ENCODE data around the gene ARID1B. TPM values are rescaled to one million over a fixed set of nuclear protein-coding genes. Genes with fewer than 3 reads are reported as not detected.

ARID1B gene
- total and polyA plus RNA-seq, 7 experiments from 2014 or later = 17.5 to 164 (median 139) TPM

GRCh38 chr6:156917213-156917612, 140.0 kb downstream of the ARID1B start:
- Mint-ChIP-seq H3K27me3 (no peaks in the 10 kb centered on the region), H3K9me3 (no peaks in the 10 kb centered on the region), H3K4me1 (peaks cover 28 to 81% (median 75%) of the 10 kb centered on the region in 7 donors), H3K4me3 (peak overlapping the region in 4 of 10 donors; percentile 4 to 11 (median 6)), H3K27ac (peak overlapping the region in 5 of 9 donors; percentile 15 to 82 (median 41)), H3K36me3 (peaks cover 0 to 20% (median 8%) of the 10 kb centered on the region in 5 donors)
- Histone ChIP-seq H3K36me3 (ENCODE audit: control insufficient read depth in 2 of 3, insufficient read depth in 3 of 3, low read length in 3 of 3) (no peaks in the 10 kb centered on the region), H3K4me3 (ENCODE audit: low read length) (no peak overlapping the region), H3K9me3 (ENCODE audit: control insufficient read depth in 2 of 3, low read length in 3 of 3) (no peaks in the 10 kb centered on the region), H3K27ac (ENCODE audit: low read depth, low read length) (no peak overlapping the region), H3K4me1 (ENCODE audit: control insufficient read depth in 2 of 2, insufficient read depth in 2 of 2, low read length in 2 of 2) (peaks cover 4 to 13% of the 10 kb centered on the region in 2 donors), H3K27me3 (ENCODE audit: control insufficient read depth in 2 of 2, insufficient read depth in 2 of 2, low read length in 2 of 2) (no peaks in the 10 kb centered on the region)
- ATAC-seq (no peak), DNase-seq (no peak)
- POLR2A ChIA-PET = no interaction called here
- CTCF ChIA-PET = no interaction called here
- intact Hi-C loops (cut with micrococcal nuclease) = no loop called here

GRCh38 chr6:156918647-156919046, 141.5 kb downstream of the ARID1B start:
- H3K27ac ChIP-seq (ENCODE audit: low read depth, low read length) = no peak overlapping the region
- Mint-ChIP-seq H3K27me3 (no peaks in the 10 kb centered on the region), H3K4me1 (peaks cover 21 to 81% (median 71%) of the 10 kb centered on the region in 7 donors), H3K27ac (peak overlapping the region in 3 of 9 donors; percentile 2 to 68 (median 67)), H3K4me3 (peak overlapping the region in 1 of 10 donors; percentile 7), H3K9me3 (no peaks in the 10 kb centered on the region), H3K36me3 (peaks cover 0 to 14% (median 8%) of the 10 kb centered on the region in 5 donors)
- H3K4me1 ChIP-seq (ENCODE audit: control insufficient read depth in 2 of 2, insufficient read depth in 2 of 2, low read length in 2 of 2) = peaks cover 0 to 6% of the 10 kb centered on the region in 2 donors
- H3K9me3 ChIP-seq (ENCODE audit: control insufficient read depth in 2 of 3, low read length in 3 of 3) = no peaks in the 10 kb centered on the region
- H3K27me3 ChIP-seq (ENCODE audit: control insufficient read depth in 2 of 2, insufficient read depth in 2 of 2, low read length in 2 of 2) = no peaks in the 10 kb centered on the region
- no peaks in the 10 kb centered on the region for H3K36me3 ChIP-seq (ENCODE audit: control insufficient read depth in 2 of 3, insufficient read depth in 3 of 3, low read length in 3 of 3)
- intact Hi-C loops (cut with micrococcal nuclease) = no loop called here
- no peak for ATAC-seq
- DNase-seq = no peak
- no peak overlapping the region for H3K4me3 ChIP-seq (ENCODE audit: low read length)
- ChIA-PET POLR2A (no interaction called here), CTCF (interaction anchor here (0.6 to 1.6 kb wide), 2 partner anchors 22 to 136 kb away, joined by 3 read pairs; no protein-coding TSS in a partner anchor)

- no peak overlapping the region for H3K27ac ChIP-seq (ENCODE audit: low read depth, low read length)
- no peaks in the 10 kb centered on the region for H3K36me3 ChIP-seq (ENCODE audit: control insufficient read depth in 2 of 3, insufficient read depth in 3 of 3, low read length in 3 of 3)
- Mint-ChIP-seq H3K36me3 (peaks cover 0 to 12% (median 5%) of the 10 kb centered on the region in 5 donors), H3K4me1 (peaks cover 17 to 82% (median 71%) of the 10 kb centered on the region in 7 donors), H3K27me3 (no peaks in the 10 kb centered on the region), H3K27ac (no peak overlapping the region), H3K9me3 (no peaks in the 10 kb centered on the region), H3K4me3 (peak overlapping the region in 2 of 10 donors; percentile 17 to 37)
- intact Hi-C loops (cut with micrococcal nuclease) = no loop called here
- no peaks in the 10 kb centered on the region for H3K9me3 ChIP-seq (ENCODE audit: control insufficient read depth in 2 of 3, low read length in 3 of 3)
- CTCF ChIA-PET = interaction anchor here (0.6 to 1.6 kb wide), 2 partner anchors 22 to 137 kb away, joined by 3 read pairs; no protein-coding TSS in a partner anchor
- DNase-seq = no peak
- ATAC-seq = no peak
- H3K27me3 ChIP-seq (ENCODE audit: control insufficient read depth in 2 of 2, insufficient read depth in 2 of 2, low read length in 2 of 2) = no peaks in the 10 kb centered on the region
- H3K4me3 ChIP-seq (ENCODE audit: low read length) = no peak overlapping the region
- peaks cover 2 to 6% of the 10 kb centered on the region in 2 donors for H3K4me1 ChIP-seq (ENCODE audit: control insufficient read depth in 2 of 2, insufficient read depth in 2 of 2, low read length in 2 of 2)
- POLR2A ChIA-PET = no interaction called here
Observed at GRCh38 chr6:156919370-156919769, 142.2 kb downstream of the ARID1B start.

- peaks cover 6 to 7% of the 10 kb centered on the region in 2 donors for H3K4me1 ChIP-seq (ENCODE audit: control insufficient read depth in 2 of 2, insufficient read depth in 2 of 2, low read length in 2 of 2)
- Mint-ChIP-seq H3K36me3 (peaks cover 0 to 7% (median 0%) of the 10 kb centered on the region in 5 donors), H3K27me3 (no peaks in the 10 kb centered on the region), H3K9me3 (no peaks in the 10 kb centered on the region), H3K4me3 (peak overlapping the region in 4 of 10 donors; percentile 4 to 41 (median 27)), H3K4me1 (peaks cover 16 to 82% (median 71%) of the 10 kb centered on the region in 7 donors), H3K27ac (peak overlapping the region in 2 of 9 donors; percentile 10 to 36)
- no peak overlapping the region for H3K4me3 ChIP-seq (ENCODE audit: low read length)
- H3K36me3 ChIP-seq (ENCODE audit: control insufficient read depth in 2 of 3, insufficient read depth in 3 of 3, low read length in 3 of 3) = no peaks in the 10 kb centered on the region
- CTCF ChIA-PET = no interaction called here
- intact Hi-C loops (cut with micrococcal nuclease) = no loop called here
- POLR2A ChIA-PET = interaction anchor here (1.2 kb wide), 1 partner anchor 9 kb away, joined by 3 read pairs; no protein-coding TSS in a partner anchor
- DNase-seq (no peak), ATAC-seq (no peak)
- H3K9me3 ChIP-seq (ENCODE audit: control insufficient read depth in 2 of 3, low read length in 3 of 3) = no peaks in the 10 kb centered on the region
- no peak overlapping the region for H3K27ac ChIP-seq (ENCODE audit: low read depth, low read length)
- no peaks in the 10 kb centered on the region for H3K27me3 ChIP-seq (ENCODE audit: control insufficient read depth in 2 of 2, insufficient read depth in 2 of 2, low read length in 2 of 2)
Observed at GRCh38 chr6:156919814-156920369, 142.7 kb downstream of the ARID1B start.

GRCh38 chr6:156924246-156924645, 147.1 kb downstream of the ARID1B start:
- peak overlapping the region in 2 of 9 donors; percentile 31 to 34 for H3K27ac Mint-ChIP-seq
- Histone ChIP-seq H3K4me1 (ENCODE audit: control insufficient read depth in 2 of 2, insufficient read depth in 2 of 2, low read length in 2 of 2) (peaks cover 15 to 29% of the 10 kb centered on the region in 2 donors), H3K27ac (ENCODE audit: low read depth, low read length) (no peak overlapping the region), H3K27me3 (ENCODE audit: control insufficient read depth in 2 of 2, insufficient read depth in 2 of 2, low read length in 2 of 2) (no peaks in the 10 kb centered on the region), H3K4me3 (ENCODE audit: low read length) (no peak overlapping the region), H3K36me3 (ENCODE audit: control insufficient read depth in 2 of 3, insufficient read depth in 3 of 3, low read length in 3 of 3) (no peaks in the 10 kb centered on the region), H3K9me3 (ENCODE audit: control insufficient read depth in 2 of 3, low read length in 3 of 3) (no peaks in the 10 kb centered on the region)
- no peak for ATAC-seq
- intact Hi-C loops (cut with micrococcal nuclease) = loop anchor here in 1 of 2 donors (2.0 kb wide), 1 partner anchor 13 kb away; no protein-coding TSS in a partner anchor
- peaks cover 0 to 11% (median 0%) of the 10 kb centered on the region in 5 donors for H3K36me3 Mint-ChIP-seq
- DNase-seq = no peak
- CTCF ChIA-PET = interaction anchor here (0.9 to 1.4 kb wide), 2 partner anchors 108 to 111 kb away, joined by 3 read pairs; no protein-coding TSS in a partner anchor
- H3K27me3 Mint-ChIP-seq = no peaks in the 10 kb centered on the region
- no peaks in the 10 kb centered on the region for H3K9me3 Mint-ChIP-seq
- H3K4me1 Mint-ChIP-seq = peaks cover 31 to 89% (median 76%) of the 10 kb centered on the region in 7 donors
- no peak overlapping the region for H3K4me3 Mint-ChIP-seq
- POLR2A ChIA-PET = interaction anchor here (0.6 kb wide), 1 partner anchor 370 kb away, joined by 3 read pairs; no protein-coding TSS in a partner anchor

GRCh38 chr6:156925026-156925425, 147.8 kb downstream of the ARID1B start:
- H3K27me3 Mint-ChIP-seq = no peaks in the 10 kb centered on the region
- peaks cover 0 to 18% (median 5%) of the 10 kb centered on the region in 5 donors for H3K36me3 Mint-ChIP-seq
- DNase-seq (no peak), ATAC-seq (no peak)
- no peaks in the 10 kb centered on the region for H3K27me3 ChIP-seq (ENCODE audit: control insufficient read depth in 2 of 2, insufficient read depth in 2 of 2, low read length in 2 of 2)
- intact Hi-C loops (cut with micrococcal nuclease) = loop anchor here in 1 of 2 donors (2.0 kb wide), 1 partner anchor 14 kb away; no protein-coding TSS in a partner anchor
- H3K9me3 Mint-ChIP-seq = no peaks in the 10 kb centered on the region
- H3K27ac ChIP-seq (ENCODE audit: low read depth, low read length) = no peak overlapping the region
- no peaks in the 10 kb centered on the region for H3K9me3 ChIP-seq (ENCODE audit: control insufficient read depth in 2 of 3, low read length in 3 of 3)
- no peak overlapping the region for H3K4me3 ChIP-seq (ENCODE audit: low read length)
- no peak overlapping the region for H3K27ac Mint-ChIP-seq
- H3K4me1 Mint-ChIP-seq = peaks cover 34 to 89% (median 76%) of the 10 kb centered on the region in 7 donors
- H3K4me1 ChIP-seq (ENCODE audit: control insufficient read depth in 2 of 2, insufficient read depth in 2 of 2, low read length in 2 of 2) = peaks cover 15 to 30% of the 10 kb centered on the region in 2 donors
- no peaks in the 10 kb centered on the region for H3K36me3 ChIP-seq (ENCODE audit: control insufficient read depth in 2 of 3, insufficient read depth in 3 of 3, low read length in 3 of 3)
- H3K4me3 Mint-ChIP-seq = no peak overlapping the region
- POLR2A ChIA-PET = interaction anchor here (0.6 kb wide), 1 partner anchor 1283 kb away, joined by 3 read pairs; no protein-coding TSS in a partner anchor
- CTCF ChIA-PET = no interaction called here

All from naive thymus-derived CD4-positive, alpha-beta T cell (primary cell).